Left ventricle myocardium superior (tissue), 1 donor: ENCODE data around the gene POGLUT3. TPM values are rescaled to one million over a fixed set of nuclear protein-coding genes. Genes with fewer than 3 reads are reported as not detected.

ENCODE experiments used
- ATAC-seq: fragments of 200-7000 bp; cut with Tn5 transposase; one replicate; pipeline ENCODE4 v1.9.1; 2020; ENCODE audit warnings: mild to moderate bottlenecking, moderate library complexity
- DNase-seq: peaks from one replicate; pipeline ENCODE4 v3.0.0-alpha.2; 2020
- intact Hi-C: fragments of 100-400 bp; cut with micrococcal nuclease; formaldehyde crosslinking; loops from one replicate; pipeline ENCODE4 v1.11.0; 2022
- long read RNA-seq: library from polyadenylated mRNA; unstranded; transcript quantifications from one replicate; pipeline ENCODE4 v2.0.0, GENCODE V29; 2021
- total RNA-seq: library from RNA; stranded (reverse); fragmentation: NEBNext Ultra II Directional; extraction: Animal tissue kit (Norgen Biotek cat#: 25700); gene quantifications from one replicate; pipeline ENCODE4 v1.2.1, GENCODE V29; 2021
- donor health status: DM: no; HTN: yes; CAD: no; lungs with severe emphysema.

The POGLUT3 gene
- 11.0 TPM for total RNA-seq
- long read RNA-seq, full-length matches to known transcripts = 7 of 9 reads
- long read RNA-seq, partial matches to known transcripts = 1 of 9 reads
- long read RNA-seq, other reads (novel, unspliced or antisense) = 1 of 9 reads

GRCh38 chr11:108498046-108498815 lies at the start of gene POGLUT3:
POGLUT3 (minus strand) TSS chr11:108498384; CDS start chr11:108498366, 18 bp downstream.
- DNase-seq = peak; percentile 79
- intact Hi-C loops = no loop called here
- ATAC-seq = peak; percentile 92

DNA sequence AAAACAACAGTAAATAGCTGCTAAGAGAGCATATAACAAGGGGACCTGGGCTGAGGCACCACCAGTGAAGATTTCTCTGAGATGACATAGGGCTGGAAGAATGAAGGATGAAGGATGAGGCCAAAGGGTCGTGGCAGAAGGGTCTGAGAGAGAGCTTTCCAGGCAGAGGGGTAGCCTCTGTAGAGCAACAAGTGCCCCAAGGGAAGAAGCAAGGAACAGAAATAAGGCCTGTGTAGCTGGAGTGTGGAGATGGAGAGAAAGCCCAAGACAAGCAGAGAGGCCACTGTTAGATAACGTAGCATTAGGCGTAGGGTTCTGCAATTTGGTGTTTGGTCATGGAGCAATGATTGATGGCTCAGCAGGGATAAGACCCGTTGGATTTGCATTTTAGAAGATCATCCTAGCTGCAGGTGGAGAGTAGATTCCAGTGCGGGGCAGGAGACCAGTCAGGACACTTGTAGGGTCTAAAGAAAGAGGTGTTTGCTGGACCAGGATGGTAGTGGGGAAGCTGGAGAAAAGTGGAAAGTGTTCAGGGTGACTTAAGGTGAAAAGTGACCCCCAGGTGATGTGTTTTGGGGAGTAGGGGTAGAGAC lies 47.8 kb upstream of the POGLUT3 start:
- no peak for DNase-seq
- intact Hi-C loops = no loop called here
- no peak for ATAC-seq

GRCh38 chr11:108543316-108543964 lies 45.3 kb upstream of the POGLUT3 start:
- no peak for ATAC-seq
- DNase-seq = no peak
- intact Hi-C loops = no loop called here

DNA sequence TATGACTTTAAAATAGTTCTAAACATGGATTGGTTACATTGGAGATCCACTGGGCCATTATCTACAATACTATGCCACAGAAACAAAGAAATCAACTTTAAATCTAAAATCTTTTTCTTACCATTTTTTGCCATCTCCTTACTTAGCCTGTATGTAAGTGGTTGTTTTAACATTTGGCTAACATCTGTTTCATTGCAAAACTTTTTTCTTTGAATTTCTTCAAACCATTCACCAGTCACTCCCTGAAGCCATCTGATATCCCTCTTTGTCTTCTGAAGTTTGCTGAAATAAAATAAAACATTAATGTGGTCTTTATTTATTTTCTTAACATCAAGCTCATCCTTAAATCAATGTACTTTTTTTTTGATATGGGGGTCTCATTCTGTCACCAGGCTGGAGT lies 43.3 kb upstream of the POGLUT3 start:
- intact Hi-C loops = no loop called here
- DNase-seq = no peak

GRCh38 chr11:108538502-108538901 lies 40.3 kb upstream of the POGLUT3 start:
- no peak for ATAC-seq
- DNase-seq = no peak
- intact Hi-C loops = no loop called here

More for the DNA sequence above, 43.3 kb upstream of the POGLUT3 start:
- ATAC-seq = no peak

DNA sequence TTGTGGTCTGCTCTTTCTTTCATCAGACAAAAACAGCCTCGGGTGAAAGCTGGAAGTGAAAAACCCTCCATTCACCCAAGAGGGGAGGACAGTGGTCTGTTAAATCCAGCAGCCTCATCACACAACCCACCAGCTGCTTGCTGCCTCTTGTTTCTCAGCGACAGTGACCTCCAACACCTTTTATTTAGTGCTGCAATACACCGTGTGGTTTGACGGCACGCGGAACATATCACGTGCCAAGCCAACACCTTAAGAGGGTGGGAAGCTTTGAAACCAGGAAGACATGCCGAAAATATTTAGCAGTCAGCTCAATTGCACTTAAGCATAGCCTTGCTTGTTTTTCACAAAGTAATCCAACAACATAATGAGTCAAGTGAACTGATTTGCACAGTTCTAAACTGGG lies 39.8 kb upstream of the POGLUT3 start:
- ATAC-seq = no peak
- no peak for DNase-seq
- intact Hi-C loops = no loop called here

DNA sequence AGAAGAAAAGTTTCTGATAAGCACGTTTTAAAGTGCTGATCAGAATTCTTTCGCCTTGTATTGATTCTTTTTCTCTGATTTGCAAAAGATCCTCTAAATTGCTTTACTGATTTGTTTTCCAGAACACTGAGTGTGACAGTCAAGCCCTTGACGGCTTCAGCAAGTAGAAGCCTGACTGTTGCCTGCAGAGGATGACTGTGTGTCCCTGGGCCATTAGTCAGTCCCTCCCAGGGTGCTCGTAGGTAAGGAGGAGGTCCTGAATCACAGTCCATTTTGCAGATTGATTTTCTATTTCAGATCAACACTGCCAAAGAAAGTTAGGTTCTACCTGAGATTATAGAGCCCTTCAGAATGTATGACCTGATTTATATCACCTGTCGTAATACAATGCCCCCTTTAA lies 38.6 kb upstream of the POGLUT3 start:
- no peak for ATAC-seq
- intact Hi-C loops = no loop called here
- DNase-seq = no peak

DNA sequence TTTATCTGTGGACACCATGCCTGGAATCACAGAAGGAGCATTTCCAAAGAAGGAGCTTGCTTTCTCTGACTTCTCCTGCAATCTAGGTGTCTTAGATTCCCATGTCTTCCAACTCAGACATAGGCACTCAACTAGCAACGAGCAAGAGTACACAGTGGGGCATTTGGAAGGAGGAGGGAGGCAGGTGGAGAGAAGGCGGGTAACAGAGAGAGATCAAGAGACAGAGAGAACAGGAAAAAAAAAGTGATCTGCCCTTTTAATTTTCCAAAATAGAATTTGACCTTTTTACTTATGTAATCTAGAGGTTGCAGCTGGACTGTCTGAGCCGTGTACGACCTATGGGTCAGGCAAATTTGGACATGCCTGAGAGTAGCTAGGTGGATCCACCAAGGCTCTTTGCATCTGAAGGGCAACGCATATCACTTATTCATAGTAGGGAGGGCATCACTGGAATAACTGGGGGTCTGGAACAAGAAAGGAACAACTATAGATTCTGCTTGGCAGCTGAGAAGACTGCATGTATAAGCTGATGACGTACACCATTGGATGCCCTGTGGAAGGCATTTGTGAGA lies 37.3 kb upstream of the POGLUT3 start:
- intact Hi-C loops = no loop called here
- ATAC-seq (no peak), DNase-seq (no peak)

GRCh38 chr11:108534274-108534882 lies 36.2 kb upstream of the POGLUT3 start:
- intact Hi-C loops = no loop called here
- DNase-seq = no peak
- ATAC-seq = no peak

DNA sequence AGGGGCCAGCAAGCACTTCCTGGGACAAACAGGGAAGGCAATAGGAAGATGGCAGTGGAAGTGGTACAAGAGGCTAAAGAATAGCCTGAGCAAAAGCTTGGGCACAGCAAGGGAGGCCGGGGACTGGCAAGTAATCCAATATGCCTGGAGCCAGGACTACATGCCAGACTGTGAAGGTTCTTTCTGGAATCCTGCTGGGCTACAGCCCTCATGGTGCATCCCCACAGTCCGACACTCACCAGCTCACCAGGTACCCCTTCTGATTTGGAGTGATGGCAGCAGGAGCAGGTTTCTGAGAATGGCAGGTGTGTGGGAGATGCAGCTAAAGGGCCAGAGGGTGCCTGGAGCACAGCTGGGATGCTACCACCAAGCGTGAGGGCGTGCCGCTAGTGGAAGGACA lies 32.2 kb upstream of the POGLUT3 start:
- ATAC-seq (no peak), DNase-seq (no peak)
- intact Hi-C loops = no loop called here

- DNase-seq (no peak), ATAC-seq (no peak)
- intact Hi-C loops = no loop called here
These were observed 29.2 kb upstream of the POGLUT3 start for GRCh38 chr11:108527382-108527781.

- DNase-seq (no peak), ATAC-seq (no peak)
- intact Hi-C loops = no loop called here
These were observed 27.0 kb upstream of the POGLUT3 start for GRCh38 chr11:108525161-108525560.

DNA sequence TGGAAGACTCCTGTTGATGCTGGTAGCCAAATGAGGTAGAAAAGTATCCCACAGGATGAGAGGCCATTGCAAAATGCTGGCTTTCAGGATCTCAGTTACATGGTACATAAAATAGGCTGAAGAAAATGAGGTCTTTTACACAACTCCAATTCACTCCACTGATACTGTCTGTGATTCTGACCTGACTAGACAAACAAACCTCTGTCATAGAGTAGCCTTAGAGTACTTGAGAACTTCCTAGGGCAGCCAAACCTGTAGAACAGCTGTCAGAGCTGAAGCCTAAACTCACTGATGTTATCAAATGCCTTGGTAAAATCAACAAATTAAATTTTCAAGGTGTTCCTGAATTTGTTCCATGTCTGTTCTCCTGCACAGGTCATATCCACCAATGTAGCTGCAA lies 26.2 kb upstream of the POGLUT3 start:
- intact Hi-C loops = no loop called here
- no peak for ATAC-seq
- no peak for DNase-seq

- DNase-seq (no peak), ATAC-seq (no peak)
- intact Hi-C loops = no loop called here
These were observed 24.1 kb upstream of the POGLUT3 start for GRCh38 chr11:108522318-108522717.

DNA sequence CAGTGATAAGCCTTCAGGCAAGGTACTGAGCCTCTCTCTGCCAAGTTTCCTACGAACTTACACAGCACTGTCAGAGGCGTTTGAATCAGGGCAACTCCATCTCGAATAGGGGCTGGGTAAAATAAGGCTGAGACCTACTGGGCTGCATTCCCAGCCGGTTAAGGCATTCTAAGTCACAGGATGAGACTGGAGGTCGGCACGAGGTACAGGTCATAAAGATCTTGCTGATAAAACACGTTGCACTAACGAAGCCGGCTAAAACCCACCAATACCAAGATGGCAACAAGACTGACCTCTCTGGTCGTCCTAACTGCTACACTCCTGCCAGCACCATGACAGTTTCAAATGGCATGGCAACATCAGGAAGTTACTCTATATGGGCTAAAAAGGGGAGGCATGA lies 20.4 kb upstream of the POGLUT3 start:
- intact Hi-C loops = no loop called here

DNA sequence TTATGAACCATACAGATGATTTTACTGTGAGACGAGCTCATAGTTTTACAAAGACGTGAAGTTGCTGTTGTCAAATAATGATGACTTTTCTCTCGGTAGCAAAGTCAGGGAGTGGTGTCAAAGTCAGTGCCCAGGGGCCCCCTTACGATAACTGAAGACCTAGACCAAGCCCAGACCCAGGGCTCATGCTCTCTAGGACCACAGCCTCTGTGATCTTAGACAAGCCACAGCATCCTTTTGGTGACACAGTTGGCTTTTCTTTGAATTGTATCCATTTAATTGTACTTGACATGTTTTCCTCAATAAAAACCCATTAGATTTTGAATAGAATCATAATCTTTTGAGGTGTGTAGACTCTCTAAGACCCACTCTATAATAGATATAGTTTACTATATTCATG lies 17.9 kb upstream of the POGLUT3 start:
- ATAC-seq = no peak
- DNase-seq = no peak
- intact Hi-C loops = no loop called here

More for the DNA sequence above, 20.4 kb upstream of the POGLUT3 start:
- ATAC-seq = no peak
- DNase-seq = no peak

DNA sequence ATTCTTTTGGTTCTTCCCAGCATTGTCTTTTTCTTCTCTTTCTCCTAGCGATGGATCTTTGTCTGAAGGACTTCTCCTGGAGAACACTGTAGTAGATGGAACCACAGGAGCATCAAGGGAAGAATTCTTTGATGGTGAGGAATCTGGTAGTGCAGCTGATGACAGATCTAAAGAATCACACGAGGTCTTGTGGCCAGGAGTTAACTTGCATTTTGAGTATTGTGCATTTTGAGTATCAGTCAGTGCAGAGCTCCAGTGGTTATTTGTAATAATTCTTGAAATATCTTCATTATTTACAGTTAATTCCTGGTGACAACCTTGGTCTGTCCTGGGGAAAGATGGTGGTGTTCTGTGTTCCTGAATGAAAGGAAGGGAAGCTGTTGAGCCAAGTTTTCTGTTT lies 14.5 kb upstream of the POGLUT3 start:
- no peak for DNase-seq
- ATAC-seq = no peak
- intact Hi-C loops = no loop called here

GRCh38 chr11:108511851-108512474 lies 13.8 kb upstream of the POGLUT3 start:
- DNase-seq (no peak), ATAC-seq (no peak)
- intact Hi-C loops = no loop called here
